Activated CD4-positive, alpha-beta T cell treated with anti-CD3 and anti-CD28 coated beads for 24 hours (primary cell): Measurements from ENCODE around the gene LAMTOR4.

Experiments used
- DNase-seq, 2 donors: peaks; one replicate each; pipeline ENCODE4 v3.0.0-alpha.2; 2020; ENCODE audit warnings: low read depth in 2 of 2

Gene LAMTOR4

DNA sequence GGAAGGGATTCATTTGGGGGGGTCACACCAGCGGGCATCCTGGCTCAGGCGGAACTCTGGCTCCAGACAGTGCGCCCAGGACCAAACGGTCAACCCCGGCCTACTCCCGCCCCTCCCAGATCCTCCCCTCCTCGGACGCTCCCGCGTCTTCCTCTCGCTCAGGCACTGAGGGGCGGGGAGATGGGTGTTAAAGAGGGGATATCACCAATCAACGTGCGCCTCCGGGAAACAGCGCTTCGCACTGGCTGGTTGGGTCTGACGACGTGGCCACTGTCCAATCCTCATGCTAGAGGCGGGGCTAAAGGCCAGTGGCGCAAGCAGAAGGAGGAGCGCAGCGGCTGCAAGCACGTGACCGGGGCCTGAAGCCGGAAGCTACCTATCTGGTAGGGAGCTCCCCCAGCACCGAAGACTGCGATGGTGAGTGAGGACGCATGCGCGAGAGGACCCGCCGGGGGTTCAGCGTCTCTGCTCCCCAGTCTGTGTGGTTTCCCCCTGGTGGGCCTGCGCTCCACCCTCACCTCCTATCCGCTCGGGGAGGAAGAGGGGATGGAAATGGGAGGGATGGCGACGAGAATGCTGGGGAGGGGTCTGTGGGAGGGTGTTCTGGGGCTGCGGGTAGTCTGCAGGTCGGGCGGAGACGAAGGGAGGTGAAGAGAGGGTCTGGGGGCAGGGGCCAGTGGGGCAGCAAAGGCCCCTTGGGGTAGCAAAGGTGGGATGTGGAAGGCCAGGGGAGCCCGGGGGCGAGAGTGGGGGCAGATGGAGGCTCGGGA is at the start of gene LAMTOR4:
Gene LAMTOR4 (plus strand): TSS at position 360 of the 770 bp plus-strand sequence. CDS start 55 bp downstream, at position 415.
- peak; percentile 92 to 94 for DNase-seq

DNA sequence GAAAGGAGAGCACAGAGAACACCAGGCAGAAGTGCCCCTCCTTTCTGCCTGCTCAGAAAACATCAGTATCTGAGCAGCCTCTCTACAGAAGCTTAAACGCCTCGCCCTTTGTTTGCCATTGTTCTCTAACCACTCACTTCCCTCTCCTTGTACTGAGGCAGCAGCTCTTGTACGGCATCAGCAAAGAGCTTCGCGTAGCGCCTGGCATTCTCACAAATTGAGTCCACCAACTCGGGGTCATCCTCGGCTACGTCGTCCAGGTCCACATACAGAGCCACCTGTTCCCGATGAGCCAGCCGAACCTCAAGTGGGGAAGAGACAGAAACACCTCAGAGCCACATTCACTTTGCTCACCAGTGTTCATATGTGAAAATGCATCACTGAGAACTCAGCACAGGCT is 49.3 kb upstream of the LAMTOR4 start:
- DNase-seq, result no peak

DNA sequence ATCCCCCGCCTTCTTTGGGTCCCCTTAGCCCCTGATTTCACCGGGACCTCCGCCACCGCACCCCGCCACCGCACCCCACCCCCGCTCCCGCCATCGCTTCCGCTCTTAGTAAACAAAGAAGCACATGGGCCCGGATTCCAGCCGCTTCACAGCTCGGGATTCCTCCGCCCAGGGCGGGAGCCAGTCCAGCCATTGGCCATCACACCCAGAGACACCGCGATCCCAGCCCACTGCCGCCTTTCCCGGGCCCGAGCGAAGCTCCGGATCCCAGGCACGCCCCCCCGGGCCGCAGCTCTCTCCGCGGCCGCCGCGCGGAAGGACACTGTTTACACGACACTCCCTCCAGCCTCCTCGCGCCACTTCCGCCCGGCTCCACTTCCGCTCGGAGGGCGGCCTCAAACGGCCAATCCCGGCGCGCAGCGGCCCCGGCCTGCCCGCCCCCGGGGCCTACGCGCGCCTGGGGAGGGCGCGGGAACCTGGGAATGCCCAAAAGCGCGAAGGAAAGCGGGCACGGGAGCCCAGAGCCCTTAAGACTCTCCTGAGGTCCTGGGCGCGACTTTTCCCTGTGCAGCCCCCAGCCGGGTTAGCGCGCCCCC is 48.2 kb upstream of the LAMTOR4 start:
- peak; percentile 75 for DNase-seq

DNA sequence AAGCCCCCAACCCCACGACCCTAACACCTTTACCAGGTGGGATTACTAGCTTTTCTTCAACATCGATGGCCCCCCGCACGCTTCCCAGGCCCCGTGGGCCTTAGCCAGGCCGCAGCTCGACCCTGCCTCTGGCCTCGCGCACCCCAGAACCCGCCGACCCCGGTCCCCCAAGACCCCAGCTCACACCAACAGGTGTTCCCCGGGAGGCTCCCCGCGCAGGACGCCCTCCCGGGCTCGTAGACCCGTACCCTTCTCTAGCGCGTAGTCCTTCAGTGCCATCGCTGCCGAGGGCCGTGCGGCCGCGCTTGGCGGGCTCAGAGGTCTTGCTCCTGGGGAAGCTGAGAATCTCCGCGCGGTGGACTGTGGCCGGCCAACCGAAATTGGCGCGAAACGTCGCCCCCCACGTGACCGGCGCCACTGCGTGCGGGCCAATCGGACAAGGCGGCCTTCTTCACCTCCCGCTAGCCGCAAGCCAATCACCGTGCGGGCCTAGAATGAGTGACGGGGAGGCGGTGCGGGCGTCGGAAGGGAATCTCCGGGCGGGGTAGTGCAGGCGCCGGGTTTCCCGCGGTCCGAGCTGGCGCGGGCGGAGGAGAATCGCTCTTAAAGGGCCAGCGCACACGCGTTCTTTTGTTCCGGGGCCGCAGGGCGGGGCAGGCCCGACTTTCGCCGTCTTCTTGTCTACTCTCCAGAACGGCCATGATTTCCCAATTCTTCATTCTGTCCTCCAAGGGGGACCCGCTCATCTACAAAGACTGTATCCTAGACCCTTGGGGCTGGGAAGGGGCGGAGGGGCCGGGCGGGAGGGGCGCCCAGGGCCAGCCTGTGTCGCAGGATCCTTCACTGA is 47.5 kb upstream of the LAMTOR4 start, which contains the start of the genes AP4M1 and MCM7:
Gene AP4M1 (plus strand): TSS at position 628 of the 847 bp plus-strand sequence. CDS start 72 bp downstream, at position 700.
Gene MCM7 (minus strand): TSS at position 382 of the 847 bp plus-strand sequence. CDS start 103 bp downstream, at position 279.
- DNase-seq, result peak; percentile 95 to 96

DNA sequence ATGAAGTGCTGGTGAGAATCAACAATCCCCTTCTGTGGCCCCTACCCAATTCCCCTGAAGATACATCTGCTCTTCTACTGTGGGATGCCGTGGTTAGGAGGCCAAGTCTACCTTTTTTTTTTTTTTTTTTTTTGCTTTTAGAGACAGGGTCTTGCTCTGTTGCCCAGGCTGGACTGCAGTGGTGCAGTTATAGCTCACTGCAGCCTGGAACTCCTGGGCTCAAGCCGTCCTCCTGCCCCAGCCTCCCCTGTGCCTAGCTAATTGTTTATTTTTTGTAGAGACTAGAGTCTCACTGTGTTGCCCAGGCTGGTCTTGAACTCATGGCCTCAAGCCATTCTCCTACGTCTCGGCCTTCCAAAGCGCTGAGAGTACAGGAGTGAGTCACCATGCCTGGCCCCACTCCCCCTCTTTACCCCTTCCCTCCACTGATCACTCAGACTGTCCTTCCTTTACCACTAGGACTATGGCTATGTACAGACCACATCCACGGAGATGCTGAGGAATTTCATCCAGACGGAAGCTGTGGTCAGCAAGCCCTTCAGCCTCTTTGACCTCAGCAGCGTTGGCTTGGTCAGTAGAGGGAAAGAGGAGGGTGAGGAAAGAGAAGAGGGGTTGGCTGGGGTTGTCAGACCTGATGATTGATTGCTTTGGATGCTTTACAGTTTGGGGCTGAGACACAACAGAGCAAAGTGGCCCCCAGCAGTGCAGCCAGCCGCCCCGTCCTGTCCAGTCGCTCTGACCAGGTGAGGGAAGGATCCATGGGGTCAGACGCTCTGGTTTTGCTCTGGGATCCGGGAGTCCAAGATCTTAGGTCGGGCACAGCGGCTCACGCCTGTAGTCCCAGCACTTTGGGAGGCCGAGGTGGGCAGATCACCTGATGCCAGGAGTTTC is 45.5 kb upstream of the LAMTOR4 start:
- DNase-seq, result no peak

DNA sequence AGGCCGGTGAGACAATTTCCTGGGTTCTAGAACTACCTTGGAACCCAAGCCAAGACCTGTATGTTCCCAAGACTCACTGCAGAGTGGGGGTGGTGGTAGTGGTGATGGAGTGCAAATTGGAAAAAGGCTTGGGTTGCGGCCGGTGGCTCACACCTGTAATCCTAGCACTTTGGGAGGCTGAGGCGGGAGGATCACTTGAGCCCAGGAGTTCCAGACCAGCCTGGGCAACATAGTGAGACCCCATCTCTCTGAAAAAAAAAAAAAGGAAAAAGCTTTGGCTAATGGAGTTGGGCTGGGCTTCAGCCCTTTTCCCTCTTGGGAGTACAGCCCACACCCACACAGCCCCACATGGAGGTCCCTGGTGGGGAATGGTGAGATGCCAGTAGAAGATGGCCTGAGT is 43.2 kb upstream of the LAMTOR4 start:
- DNase-seq, result no peak

DNA sequence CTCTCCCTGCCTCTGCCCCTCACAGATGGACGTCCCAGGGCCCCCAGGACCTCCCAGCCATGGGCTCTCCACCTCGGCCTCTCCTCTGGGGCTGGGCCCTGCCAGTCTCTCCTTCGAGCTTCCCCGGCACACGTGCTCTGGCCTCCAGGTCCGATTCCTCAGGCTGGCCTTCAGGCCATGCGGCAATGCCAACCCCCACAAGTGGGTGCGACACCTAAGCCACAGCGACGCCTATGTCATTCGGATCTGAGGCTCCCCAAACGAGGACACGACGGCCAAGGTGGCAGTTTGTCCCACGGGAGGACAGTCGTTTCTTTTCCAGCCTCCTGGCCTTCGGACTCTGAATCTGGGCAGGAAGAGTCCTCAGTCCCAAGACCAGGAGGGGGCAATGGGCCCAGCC is 42.1 kb upstream of the LAMTOR4 start:
- no peak for DNase-seq

DNA sequence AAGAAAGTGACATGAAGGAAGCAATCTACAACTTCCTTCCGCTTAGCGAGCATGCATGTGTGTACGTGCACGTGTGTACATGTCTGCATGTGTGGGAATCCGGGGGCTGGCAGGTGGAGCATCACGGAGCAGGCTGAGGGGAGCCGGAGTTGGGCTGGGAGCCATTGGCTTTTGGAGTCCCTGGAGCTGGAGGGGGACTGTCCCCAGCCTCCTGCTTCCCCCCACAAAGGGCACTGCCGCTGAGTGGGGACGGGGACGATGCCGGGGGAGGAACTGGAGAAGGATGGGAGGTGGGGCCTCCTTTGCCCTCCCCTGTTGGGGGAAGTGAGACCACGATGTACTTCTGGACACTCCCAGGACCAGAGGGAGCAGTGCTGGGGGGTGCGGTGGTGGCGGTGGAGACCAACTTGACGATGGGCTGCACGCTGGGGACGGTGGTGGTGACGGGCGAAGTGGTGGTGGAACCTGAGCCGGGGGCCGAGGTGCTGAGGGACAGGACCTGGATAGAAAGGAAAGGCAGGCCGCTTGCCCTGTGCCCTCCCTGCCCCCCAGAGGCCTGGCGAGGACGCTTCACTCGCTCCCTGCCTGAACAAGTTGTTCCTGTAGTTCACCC is 41.5 kb upstream of the LAMTOR4 start:
- DNase-seq, result no peak

DNA sequence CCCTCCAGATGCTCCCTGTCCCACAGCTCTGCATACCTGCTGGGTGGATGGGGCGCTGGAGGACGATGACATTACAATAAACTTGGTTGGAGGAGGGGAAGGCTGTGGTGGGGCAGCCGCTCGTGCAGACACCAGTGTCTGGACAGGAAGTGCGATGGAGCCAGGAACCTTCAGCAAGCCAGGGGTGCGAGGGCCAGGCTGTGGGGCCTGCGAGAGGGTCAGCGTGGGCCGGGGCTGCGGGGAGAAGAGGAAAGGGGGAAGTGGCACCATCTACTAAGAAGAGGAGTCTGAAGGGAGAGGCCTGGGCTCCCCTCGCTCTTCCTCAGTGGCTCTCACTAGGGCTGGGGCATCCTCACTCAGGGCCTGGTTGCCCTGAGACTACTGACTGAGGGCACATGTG is 40.8 kb upstream of the LAMTOR4 start:
- no peak for DNase-seq

DNA sequence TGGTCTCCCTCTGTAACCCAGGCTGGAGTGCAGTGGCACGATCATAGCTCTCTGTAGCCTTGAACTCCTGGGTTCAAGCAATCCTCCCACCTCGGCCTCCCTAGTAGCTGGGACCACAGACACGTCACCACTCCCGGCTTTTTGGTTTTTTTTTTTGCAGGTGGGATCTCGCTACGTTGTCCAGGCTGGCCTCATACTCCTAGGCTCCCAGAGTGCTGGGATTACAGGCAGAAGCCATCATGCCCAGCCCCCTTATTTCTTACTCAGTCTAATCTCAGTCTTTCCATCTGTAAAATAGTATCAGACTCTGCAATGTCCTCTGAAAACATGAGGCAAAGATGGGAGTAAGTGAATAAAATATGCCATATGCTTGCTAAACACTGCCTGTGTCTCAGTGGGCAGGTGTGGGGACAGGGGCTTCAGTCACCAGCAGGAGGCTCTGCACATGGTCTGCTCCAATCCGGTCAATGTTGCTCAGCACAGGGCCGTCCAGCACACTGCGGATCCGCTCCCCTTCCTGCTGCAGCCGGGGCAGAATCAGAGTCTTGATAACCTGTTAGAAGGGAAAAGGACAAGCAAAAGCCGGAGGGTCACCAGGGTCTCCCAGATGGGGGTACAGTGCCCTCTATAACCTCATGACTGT is 39.1 kb upstream of the LAMTOR4 start:
- DNase-seq, result no peak

DNA sequence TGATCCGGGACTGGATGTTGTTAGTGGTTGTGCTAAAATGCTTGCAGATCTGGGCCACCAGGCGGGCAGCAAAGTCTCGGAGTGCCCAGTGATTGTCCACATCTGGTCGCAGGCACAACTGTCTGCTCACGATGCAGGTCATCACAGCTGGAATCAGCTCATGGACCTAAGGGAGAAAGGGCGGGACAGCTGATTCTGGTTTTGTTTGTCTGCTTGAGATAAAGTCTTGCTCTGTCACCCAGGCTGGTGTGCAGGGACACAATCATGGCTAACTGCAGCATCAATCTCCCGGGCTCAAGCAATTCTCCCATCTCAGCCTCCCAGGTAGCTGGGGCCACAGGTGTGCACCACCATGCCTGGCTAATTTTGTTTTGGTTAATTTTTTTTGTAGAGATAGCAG is 37.6 kb upstream of the LAMTOR4 start:
- no peak for DNase-seq

DNA sequence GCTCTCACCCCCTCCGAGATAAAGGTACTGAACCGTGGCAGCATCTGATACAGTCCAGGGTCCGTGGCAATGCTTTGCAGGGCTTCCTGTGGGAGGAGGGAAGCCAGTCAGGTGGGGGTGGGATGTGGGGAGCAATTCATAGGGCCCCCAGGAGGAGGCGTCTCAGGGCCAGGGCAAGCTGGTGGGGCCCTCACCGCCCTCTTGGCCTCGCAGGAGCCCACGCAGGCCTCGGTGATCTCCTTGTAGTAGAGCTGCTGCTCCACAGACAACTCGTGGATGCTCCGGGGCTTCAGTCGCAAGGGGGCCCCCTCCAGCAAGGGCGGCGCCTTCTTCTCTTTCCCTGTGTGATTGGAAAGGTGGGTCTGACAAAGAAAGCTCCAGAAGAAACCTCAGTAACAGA is 36.8 kb upstream of the LAMTOR4 start:
- no peak for DNase-seq

DNA sequence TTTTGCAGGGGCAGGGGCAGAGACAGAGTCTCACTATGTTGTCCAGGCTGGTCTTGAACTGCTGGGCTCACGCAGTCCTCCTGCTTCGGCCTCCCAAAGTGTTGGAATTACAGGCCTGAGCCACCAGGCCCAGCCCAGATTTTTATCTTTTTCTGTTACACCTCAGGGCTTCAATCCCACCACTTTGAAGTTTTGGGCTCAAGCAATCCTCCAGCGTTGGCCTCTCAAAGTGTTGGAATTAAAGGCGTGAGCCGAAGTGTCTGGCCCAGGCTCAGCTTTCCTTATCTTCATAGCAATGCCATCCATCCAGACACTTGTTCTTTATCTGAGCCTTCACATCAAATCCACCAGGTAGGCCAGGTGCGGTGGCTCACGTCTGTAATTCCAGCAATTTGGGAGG is 33.7 kb upstream of the LAMTOR4 start:
- no peak for DNase-seq

DNA sequence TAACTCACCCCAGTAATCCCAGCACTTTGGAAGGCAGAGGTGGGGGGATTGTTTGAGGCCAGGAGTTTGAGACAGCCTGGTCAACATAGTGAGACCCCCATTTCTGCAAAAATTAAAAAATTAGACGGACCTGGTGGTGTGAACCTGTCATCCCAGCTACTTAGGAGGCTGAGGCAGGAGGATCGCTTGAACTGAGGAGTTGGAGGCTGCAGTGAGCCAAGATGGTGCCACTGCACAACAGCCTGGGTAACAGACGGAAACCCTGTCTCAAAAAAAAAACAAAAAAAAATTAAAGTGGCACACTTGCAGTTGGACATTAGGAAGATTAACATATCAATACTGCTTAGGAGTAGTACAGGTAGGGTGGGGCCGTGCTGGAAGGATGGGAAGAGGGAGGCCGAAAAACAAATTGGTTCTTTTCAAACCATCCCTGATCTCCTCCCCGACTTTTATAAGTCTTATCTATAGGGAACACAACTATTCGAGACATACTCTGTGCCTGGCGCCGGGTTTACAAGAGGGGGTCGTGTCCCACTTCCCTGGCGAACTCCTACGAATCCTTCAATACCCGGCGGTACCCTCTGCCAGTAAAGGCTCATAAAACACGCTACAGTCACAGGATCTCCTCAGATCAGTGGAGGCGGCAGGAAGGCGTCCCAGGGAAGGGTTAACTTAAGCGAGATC is 30.2 kb upstream of the LAMTOR4 start:
- no peak for DNase-seq

DNA sequence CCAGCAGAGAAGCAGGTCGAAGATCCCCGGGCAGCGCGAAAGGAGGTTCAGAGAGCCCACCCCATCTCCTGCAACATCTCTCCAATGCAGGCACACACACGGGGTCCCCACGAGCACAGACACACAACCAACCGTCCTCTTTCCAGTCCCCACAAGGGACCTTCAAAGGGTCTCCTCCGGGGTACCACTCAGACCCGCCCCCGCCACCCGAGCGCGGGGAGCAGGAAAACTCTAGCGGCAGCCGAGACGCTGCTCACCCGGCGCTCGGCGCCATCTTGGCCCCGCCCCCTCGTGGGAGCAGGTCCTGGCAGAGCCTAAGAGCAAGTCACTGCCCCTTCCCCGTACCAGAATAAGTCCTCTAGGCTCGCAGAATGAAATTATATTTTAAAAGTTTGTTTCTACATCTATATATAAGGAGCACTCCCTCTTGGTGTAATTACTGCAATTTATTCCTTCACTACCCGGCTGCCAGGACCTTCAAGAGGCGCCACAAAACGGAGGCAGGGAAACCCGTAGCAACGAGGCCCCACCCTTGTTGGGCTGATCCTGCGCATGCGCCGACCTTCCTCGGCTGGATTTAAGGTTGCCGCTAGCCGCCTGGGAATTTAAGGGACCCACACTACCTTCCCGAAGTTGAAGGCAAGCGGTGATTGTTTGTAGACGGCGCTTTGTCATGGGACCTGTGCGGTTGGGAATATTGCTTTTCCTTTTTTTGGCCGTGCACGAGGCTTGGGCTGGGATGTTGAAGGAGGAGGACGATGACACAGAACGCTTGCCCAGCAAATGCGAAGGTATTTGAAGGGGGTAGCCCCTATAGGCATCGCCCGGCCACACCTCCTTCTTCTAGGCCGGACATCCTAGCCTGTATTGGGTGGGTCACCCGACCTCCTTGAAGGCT is 29.4 kb upstream of the LAMTOR4 start, which contains the start of the genes CNPY4 and TAF6:
Gene CNPY4 (plus strand): TSS at position 563 of the 898 bp plus-strand sequence. CDS start 111 bp downstream, at position 674.
Gene TAF6 (minus strand): TSS at position 287 of the 898 bp plus-strand sequence. CDS start 5,149 bp downstream, outside the sequence.
- peak; percentile 93 to 96 for DNase-seq

DNA sequence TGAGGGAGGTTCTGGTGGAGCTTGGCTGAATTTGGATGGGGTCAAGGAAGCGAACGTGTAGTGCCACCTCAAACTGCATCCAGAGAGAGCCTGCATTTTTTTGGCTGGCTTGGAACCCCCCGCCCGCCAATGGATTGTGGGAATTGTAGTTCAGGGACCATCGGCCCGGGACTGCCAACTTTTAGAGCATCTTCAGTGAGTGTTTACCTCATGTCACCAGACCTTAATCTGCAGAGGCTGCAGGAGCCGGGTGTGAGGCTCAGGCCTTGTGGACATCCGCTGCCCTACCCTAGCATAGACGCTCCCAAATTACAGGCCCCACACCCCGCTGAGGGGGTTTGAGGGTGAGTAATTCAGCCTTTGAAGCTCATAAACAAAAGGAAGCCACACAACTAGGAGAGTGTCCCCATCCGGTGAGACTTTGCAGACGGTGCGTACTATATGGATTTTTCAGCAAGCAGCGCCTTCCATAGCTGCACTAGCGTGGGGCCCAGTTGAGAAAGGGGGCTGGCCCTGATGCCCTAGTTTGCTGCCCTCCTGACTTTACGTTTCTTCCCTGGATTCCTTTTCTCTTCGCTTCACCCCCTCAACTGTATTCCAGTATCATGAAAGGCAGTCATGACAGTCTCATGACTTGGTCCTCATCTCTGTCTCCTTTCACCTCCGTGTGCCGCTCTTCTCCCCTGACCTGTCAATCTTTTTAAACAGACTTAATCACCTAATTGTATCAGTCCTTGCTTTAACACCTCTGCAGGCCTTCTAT is 28.6 kb upstream of the LAMTOR4 start:
- peak; percentile 49 to 55 for DNase-seq

DNA sequence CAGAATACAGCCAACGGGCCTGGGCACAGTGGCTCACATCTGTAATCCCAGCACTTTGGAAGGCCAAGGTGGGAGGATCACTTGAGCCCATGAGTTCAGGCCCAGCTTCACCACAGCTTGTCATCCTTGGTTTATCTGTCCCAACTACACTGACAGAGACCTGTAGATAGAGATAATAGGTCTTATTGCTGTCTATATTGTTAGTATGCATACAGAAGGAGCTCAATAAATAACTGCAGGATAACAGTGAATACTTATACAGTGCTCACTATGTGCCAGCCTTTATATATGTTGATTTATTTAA is 28.0 kb upstream of the LAMTOR4 start:
- DNase-seq, result no peak

DNA sequence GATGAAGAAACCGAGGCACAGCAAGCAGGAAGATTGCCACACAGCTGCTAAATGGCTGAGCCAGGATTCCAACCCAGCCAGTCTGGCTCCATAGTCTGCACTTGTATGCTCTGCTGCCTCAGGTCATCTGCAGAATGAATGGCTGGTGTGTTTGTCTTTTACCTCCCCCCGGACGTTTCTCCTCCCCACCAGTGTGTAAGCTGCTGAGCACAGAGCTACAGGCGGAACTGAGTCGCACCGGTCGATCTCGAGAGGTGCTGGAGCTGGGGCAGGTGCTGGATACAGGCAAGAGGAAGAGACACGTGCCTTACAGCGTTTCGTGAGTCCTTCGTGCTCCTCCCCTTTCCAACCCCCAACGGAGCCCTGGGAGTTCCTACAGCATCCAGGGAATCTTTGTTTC is 26.7 kb upstream of the LAMTOR4 start:
- no peak for DNase-seq
